ENCODE data around the gene SH3BP4. TPM values are rescaled to one million over a fixed set of nuclear protein-coding genes. Genes with fewer than 3 reads are reported as not detected.

SH3BP4 gene
- total RNA-seq, 1 experiment from 2014 or later, result not detected

DNA sequence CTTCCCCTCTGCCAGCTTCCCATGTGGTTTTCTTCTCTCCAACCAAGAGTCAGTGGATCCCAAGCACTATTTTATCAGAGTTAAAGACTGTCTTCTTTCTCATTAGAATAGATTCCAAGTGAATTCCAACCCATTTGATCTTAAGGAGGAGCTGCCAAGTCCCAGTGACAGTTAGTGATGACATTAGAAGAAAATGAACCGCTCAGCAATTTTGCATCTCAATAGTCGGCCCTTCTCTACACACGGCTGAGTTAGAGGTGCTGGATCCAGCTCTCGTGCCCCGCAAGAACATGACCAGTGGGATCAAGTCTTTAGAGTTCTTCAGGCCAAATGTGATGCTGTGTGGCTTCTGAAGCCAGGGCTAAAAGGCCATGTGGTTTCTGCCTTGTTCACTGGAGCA lies 132.6 kb downstream of the SH3BP4 start:
- Histone ChIP-seq H3K4me3 (ENCODE audit: low read length) (no peak overlapping the region), H3K4me2 (ENCODE audit: low read depth, low read length, poor library complexity, severe bottlenecking) (no peak overlapping the region), H3K27ac (ENCODE audit: low read length) (no peak overlapping the region), H3K9me3 (ENCODE audit: low read length) (no peaks in the 10 kb centered on the region), H3K36me3 (ENCODE audit: insufficient read depth, low read length) (no peaks in the 10 kb centered on the region), H3K9ac (ENCODE audit: low read length) (no peak overlapping the region), H2AFZ (ENCODE audit: low read length) (no peak overlapping the region), H3K79me2 (ENCODE audit: low read length) (no peaks in the 10 kb centered on the region), H4K20me1 (ENCODE audit: insufficient read depth, low read depth, low read length) (no peaks in the 10 kb centered on the region), H3K27me3 (ENCODE audit: low read length) (no peaks in the 10 kb centered on the region), H3K4me1 (ENCODE audit: low read length) (no peaks in the 10 kb centered on the region), H3K9me2 (replicated peaks; ENCODE audit: insufficient read depth, low read length) (no peaks in the 10 kb centered on the region)
- DNase-seq, result no peak

DNA sequence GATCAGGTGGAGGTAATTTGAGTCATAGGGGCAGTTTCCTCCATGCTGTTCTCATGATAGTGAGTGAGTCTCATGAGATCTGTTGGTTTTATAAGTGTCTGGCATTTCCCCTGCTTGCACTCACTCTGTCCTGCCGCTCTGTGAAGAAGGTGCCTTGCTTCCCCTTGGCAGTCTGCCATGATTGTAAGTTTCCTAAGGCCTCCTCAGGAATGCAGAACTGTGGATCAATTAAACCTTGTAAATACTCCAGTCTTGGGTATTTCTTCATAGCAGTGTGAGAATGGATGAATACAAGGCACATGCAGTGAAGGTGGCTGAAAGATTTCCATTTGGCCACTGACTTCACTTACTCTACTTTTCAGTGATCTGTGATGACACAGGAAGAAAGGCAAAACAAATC lies 133.7 kb downstream of the SH3BP4 start:
- no peaks in the 10 kb centered on the region for H3K36me3 ChIP-seq (ENCODE audit: insufficient read depth, low read length)
- no peaks in the 10 kb centered on the region for H3K79me2 ChIP-seq (ENCODE audit: low read length)
- no peaks in the 10 kb centered on the region for H3K4me1 ChIP-seq (ENCODE audit: low read length)
- no peaks in the 10 kb centered on the region for H3K9me2 ChIP-seq (replicated peaks; ENCODE audit: insufficient read depth, low read length)
- H3K4me2 ChIP-seq (ENCODE audit: low read depth, low read length, poor library complexity, severe bottlenecking), result no peak overlapping the region
- no peak overlapping the region for H3K4me3 ChIP-seq (ENCODE audit: low read length)
- no peaks in the 10 kb centered on the region for H4K20me1 ChIP-seq (ENCODE audit: insufficient read depth, low read depth, low read length)
- H2AFZ ChIP-seq (ENCODE audit: low read length), result no peak overlapping the region
- H3K27ac ChIP-seq (ENCODE audit: low read length), result no peak overlapping the region
- H3K9ac ChIP-seq (ENCODE audit: low read length), result no peak overlapping the region
- H3K9me3 ChIP-seq (ENCODE audit: low read length), result no peaks in the 10 kb centered on the region
- no peak for DNase-seq
- no peaks in the 10 kb centered on the region for H3K27me3 ChIP-seq (ENCODE audit: low read length)

DNA sequence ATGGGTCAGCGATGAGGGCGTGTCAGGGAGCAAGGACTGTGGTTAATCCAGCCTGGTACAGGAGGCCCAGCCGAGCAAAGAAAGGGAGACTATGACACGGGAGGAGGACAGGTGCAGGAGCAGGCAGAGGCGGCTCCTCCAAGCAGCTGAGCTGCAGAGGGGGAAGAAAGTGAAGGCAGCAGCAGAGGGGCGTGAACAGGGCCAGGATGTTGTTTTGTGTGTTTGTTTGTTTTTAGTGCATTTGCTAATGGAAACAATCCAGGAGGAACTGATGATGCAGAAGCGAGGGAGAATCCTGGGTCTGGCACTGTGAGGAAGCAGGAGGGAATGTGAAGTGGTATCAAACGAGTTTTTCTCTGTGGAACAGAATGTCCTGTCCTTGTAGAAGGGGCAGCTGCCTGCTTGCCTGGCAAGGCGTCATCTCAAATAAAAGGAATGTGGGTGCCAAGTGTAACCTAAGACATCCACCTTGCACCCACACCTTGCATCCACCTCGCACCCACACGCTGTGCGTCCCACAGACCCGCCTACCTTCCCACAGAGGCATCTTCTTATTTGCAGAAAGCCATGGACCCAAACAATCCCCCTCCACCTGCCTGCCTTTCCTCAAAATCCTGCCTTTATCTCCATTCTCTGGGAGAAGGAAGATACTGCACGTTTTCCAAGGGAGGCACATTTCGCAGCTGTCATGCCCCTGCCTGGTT lies 134.8 kb downstream of the SH3BP4 start:
- Histone ChIP-seq H2AFZ (ENCODE audit: low read length) (no peak overlapping the region), H3K4me2 (ENCODE audit: low read depth, low read length, poor library complexity, severe bottlenecking) (no peak overlapping the region), H3K27me3 (ENCODE audit: low read length) (no peaks in the 10 kb centered on the region), H3K9me2 (replicated peaks; ENCODE audit: insufficient read depth, low read length) (no peaks in the 10 kb centered on the region), H3K9me3 (ENCODE audit: low read length) (no peaks in the 10 kb centered on the region), H3K79me2 (ENCODE audit: low read length) (no peaks in the 10 kb centered on the region), H3K27ac (ENCODE audit: low read length) (no peak overlapping the region), H3K9ac (ENCODE audit: low read length) (no peak overlapping the region), H3K36me3 (ENCODE audit: insufficient read depth, low read length) (no peaks in the 10 kb centered on the region), H4K20me1 (ENCODE audit: insufficient read depth, low read depth, low read length) (no peaks in the 10 kb centered on the region), H3K4me1 (ENCODE audit: low read length) (no peaks in the 10 kb centered on the region), H3K4me3 (ENCODE audit: low read length) (no peak overlapping the region)
- DNase-seq, result no peak

DNA sequence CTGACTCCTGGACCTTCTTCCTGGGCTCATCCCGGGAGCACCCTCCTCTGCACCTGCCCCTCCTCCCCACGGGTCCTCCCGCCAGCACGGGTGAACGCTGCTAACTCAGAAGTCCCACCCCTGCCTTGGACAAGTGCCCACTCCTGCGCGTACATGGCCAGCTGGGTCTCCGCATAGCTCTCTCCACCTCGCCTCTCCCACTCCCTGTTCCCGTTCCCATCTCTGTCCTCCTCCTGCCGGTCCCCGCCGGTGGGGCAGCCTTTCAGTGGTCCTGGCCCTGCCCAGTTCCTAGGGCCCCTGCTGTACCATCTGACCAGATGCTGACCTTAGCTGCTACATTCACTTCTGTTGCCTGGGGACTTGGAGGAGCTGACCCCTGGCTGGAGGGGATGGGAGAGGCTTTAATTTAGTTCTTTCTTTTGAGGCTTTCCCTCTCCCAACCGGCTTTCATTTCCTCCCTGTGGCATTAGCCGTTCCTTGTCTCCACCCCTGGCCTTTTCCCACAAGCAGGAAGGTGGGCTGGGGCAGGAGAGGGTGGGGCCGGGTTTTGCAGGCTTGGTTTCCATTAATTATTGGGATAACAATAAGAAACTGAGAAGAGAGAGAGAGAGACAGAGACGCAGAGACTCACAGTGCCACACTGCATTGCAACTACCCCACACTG lies 136.1 kb downstream of the SH3BP4 start:
- Histone ChIP-seq H2AFZ (ENCODE audit: low read length) (no peak overlapping the region), H3K4me2 (ENCODE audit: low read depth, low read length, poor library complexity, severe bottlenecking) (no peak overlapping the region), H3K27ac (ENCODE audit: low read length) (no peak overlapping the region), H3K9ac (ENCODE audit: low read length) (no peak overlapping the region), H3K4me3 (ENCODE audit: low read length) (no peak overlapping the region), H3K27me3 (ENCODE audit: low read length) (no peaks in the 10 kb centered on the region), H4K20me1 (ENCODE audit: insufficient read depth, low read depth, low read length) (no peaks in the 10 kb centered on the region), H3K36me3 (ENCODE audit: insufficient read depth, low read length) (no peaks in the 10 kb centered on the region), H3K79me2 (ENCODE audit: low read length) (no peaks in the 10 kb centered on the region), H3K9me2 (replicated peaks; ENCODE audit: insufficient read depth, low read length) (no peaks in the 10 kb centered on the region), H3K4me1 (ENCODE audit: low read length) (no peaks in the 10 kb centered on the region), H3K9me3 (ENCODE audit: low read length) (no peaks in the 10 kb centered on the region)
- DNase-seq, result no peak

DNA sequence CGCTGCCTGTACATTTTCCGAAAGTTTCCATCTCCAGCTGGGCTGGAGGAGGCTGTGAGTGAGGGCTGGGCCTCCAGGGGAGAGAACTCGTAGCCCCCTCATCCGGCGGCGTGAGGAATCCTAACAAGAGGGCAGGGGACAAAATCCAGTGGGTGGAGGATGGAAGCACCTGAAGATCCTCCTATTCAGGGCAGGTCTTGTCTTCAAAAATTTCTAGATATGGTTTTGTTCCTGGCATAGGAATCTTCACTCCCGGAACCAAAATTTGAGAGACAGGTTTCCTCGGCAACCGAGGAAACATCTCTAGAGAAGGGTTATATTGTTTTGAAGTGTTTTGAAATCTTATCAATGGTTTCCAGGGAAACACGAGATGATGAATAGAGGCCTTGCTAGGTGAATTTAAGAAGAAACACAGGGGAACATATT lies 136.7 kb downstream of the SH3BP4 start:
- no peaks in the 10 kb centered on the region for H3K4me1 ChIP-seq (ENCODE audit: low read length)
- H3K27me3 ChIP-seq (ENCODE audit: low read length), result no peaks in the 10 kb centered on the region
- no peaks in the 10 kb centered on the region for H3K79me2 ChIP-seq (ENCODE audit: low read length)
- H3K4me3 ChIP-seq (ENCODE audit: low read length), result no peak overlapping the region
- H3K36me3 ChIP-seq (ENCODE audit: insufficient read depth, low read length), result no peaks in the 10 kb centered on the region
- H3K9me2 ChIP-seq (replicated peaks; ENCODE audit: insufficient read depth, low read length), result no peaks in the 10 kb centered on the region
- H4K20me1 ChIP-seq (ENCODE audit: insufficient read depth, low read depth, low read length), result no peaks in the 10 kb centered on the region
- no peak overlapping the region for H3K27ac ChIP-seq (ENCODE audit: low read length)
- DNase-seq, result no peak
- H3K9me3 ChIP-seq (ENCODE audit: low read length), result no peaks in the 10 kb centered on the region
- H3K4me2 ChIP-seq (ENCODE audit: low read depth, low read length, poor library complexity, severe bottlenecking), result no peak overlapping the region
- no peak overlapping the region for H3K9ac ChIP-seq (ENCODE audit: low read length)
- H2AFZ ChIP-seq (ENCODE audit: low read length), result no peak overlapping the region

DNA sequence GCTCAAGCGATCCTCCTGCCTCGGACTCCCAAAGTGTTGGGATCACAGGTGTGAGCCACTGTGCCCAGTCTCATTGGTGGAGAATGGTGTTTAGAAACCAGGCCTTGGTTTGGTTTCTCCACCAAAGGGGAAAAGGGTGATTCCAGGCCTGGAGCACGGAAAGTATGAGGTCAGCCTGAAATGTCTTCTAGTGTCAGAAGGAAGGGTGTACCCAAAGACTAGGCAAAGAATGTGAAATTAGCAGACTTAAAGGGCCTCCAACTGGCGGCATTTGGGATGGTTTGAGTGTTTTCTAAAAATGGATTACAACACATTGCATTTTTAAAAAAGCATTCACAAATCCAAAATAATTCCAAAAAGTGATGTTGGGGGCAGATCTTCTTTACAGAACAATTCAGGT lies 139.6 kb downstream of the SH3BP4 start:
- Histone ChIP-seq H2AFZ (ENCODE audit: low read length) (no peak overlapping the region), H4K20me1 (ENCODE audit: insufficient read depth, low read depth, low read length) (no peaks in the 10 kb centered on the region), H3K4me2 (ENCODE audit: low read depth, low read length, poor library complexity, severe bottlenecking) (no peak overlapping the region), H3K9me2 (replicated peaks; ENCODE audit: insufficient read depth, low read length) (no peaks in the 10 kb centered on the region), H3K9me3 (ENCODE audit: low read length) (no peaks in the 10 kb centered on the region), H3K27ac (ENCODE audit: low read length) (no peak overlapping the region), H3K79me2 (ENCODE audit: low read length) (no peaks in the 10 kb centered on the region), H3K27me3 (ENCODE audit: low read length) (no peaks in the 10 kb centered on the region), H3K36me3 (ENCODE audit: insufficient read depth, low read length) (no peaks in the 10 kb centered on the region), H3K4me3 (ENCODE audit: low read length) (no peak overlapping the region), H3K4me1 (ENCODE audit: low read length) (no peaks in the 10 kb centered on the region), H3K9ac (ENCODE audit: low read length) (no peak overlapping the region)
- no peak for DNase-seq

DNA sequence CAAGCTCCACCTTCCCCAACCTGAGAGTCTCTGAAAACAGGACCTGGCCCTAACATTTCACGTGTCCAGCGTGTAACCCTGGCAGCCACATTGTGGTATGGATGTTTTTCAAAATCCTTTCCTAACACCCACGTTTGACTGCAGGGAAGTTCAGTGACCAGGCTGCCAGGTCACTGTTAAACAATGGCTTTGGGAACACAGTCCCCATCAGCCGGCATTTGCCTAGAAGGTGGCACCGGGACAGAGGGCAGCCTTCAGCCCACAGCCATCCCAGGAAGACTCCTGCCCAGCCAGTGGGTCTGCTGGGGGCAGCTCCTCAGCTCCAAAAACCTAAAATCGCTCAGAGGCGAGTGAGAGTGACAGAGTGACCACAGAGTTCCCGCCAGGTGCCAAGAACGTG lies 140.2 kb downstream of the SH3BP4 start:
- Histone ChIP-seq H3K4me3 (ENCODE audit: low read length) (no peak overlapping the region), H4K20me1 (ENCODE audit: insufficient read depth, low read depth, low read length) (no peaks in the 10 kb centered on the region), H3K27ac (ENCODE audit: low read length) (no peak overlapping the region), H2AFZ (ENCODE audit: low read length) (no peak overlapping the region), H3K9ac (ENCODE audit: low read length) (no peak overlapping the region), H3K4me1 (ENCODE audit: low read length) (no peaks in the 10 kb centered on the region), H3K9me3 (ENCODE audit: low read length) (no peaks in the 10 kb centered on the region), H3K79me2 (ENCODE audit: low read length) (no peaks in the 10 kb centered on the region), H3K27me3 (ENCODE audit: low read length) (no peaks in the 10 kb centered on the region), H3K36me3 (ENCODE audit: insufficient read depth, low read length) (no peaks in the 10 kb centered on the region), H3K9me2 (replicated peaks; ENCODE audit: insufficient read depth, low read length) (no peaks in the 10 kb centered on the region), H3K4me2 (ENCODE audit: low read depth, low read length, poor library complexity, severe bottlenecking) (no peak overlapping the region)
- DNase-seq, result no peak

DNA sequence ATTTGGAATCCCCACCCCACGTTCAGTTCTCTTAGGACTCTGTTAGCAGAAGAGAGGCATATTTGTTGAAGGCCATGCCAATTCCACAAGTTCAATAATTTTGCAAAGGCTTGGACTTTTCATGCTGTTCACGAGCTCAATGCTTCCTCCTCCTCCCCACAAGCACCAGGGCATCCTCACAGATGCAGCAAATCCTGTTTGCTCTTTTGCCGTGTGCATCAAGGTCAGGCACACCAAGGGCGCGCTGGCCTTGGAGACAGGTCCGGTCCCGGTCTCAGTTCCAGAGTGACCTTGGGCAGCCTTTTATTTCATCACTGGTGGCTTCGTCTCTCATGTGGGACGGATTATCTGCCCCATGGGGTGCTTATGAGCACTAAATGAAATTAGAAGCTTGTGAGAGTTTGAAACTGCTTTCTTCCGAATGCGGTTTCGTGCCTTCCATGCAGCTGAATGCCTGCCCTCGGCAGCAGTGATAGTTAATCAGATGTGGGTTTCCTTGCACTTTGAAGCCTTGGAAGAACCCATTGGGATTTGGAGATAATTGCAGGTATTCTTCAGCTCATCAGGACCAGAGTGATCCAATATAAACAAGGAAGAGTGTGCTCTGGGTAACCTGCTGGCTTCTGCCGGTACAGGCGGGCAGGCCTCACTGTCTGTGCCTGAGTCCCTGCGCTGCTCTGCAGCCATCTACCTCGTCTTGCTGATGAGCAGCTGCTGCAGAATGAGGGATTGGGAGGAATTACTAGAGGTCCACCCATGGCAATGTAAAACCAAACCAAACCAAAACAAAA lies 140.8 kb downstream of the SH3BP4 start:
- Histone ChIP-seq H3K4me2 (ENCODE audit: low read depth, low read length, poor library complexity, severe bottlenecking) (no peak overlapping the region), H3K9me2 (replicated peaks; ENCODE audit: insufficient read depth, low read length) (no peaks in the 10 kb centered on the region), H4K20me1 (ENCODE audit: insufficient read depth, low read depth, low read length) (no peaks in the 10 kb centered on the region), H3K4me3 (ENCODE audit: low read length) (no peak overlapping the region), H2AFZ (ENCODE audit: low read length) (no peak overlapping the region), H3K9me3 (ENCODE audit: low read length) (no peaks in the 10 kb centered on the region), H3K27me3 (ENCODE audit: low read length) (no peaks in the 10 kb centered on the region), H3K4me1 (ENCODE audit: low read length) (no peaks in the 10 kb centered on the region), H3K27ac (ENCODE audit: low read length) (no peak overlapping the region), H3K36me3 (ENCODE audit: insufficient read depth, low read length) (no peaks in the 10 kb centered on the region), H3K79me2 (ENCODE audit: low read length) (no peaks in the 10 kb centered on the region), H3K9ac (ENCODE audit: low read length) (no peak overlapping the region)
- DNase-seq, result no peak

All from Karpas-422 (cell line).